Lung (tissue), 12 donors: ENCODE data around the gene ARID1B. TPM values are rescaled to one million over a fixed set of nuclear protein-coding genes. Genes with fewer than 3 reads are reported as not detected.
A peak's percentile ranks its signal among the peaks of the same experiment; 100 is the strongest.

Experiments used
- ATAC-seq: fragments of 200-7000 bp; cut with Tn5 transposase; one replicate; pipeline ENCODE4 v1.9.1; 2020; ENCODE audit warnings: moderate number of reproducible peaks; ENCODE audit not compliant: insufficient read depth, low FRiP score
- DNase-seq, 3 donors: peaks; one replicate each; pipeline ENCODE4 v3.0.0-alpha.2; 2013 to 2017
- H3K27ac ChIP-seq, 2 donors: one replicate each; pipeline ENCODE4 v1.5.1; 2013; ENCODE audit warnings: mild to moderate bottlenecking in 2 of 2, moderate library complexity in 2 of 2, control low read depth in 1 of 2, inconsistent platforms in 1 of 2, low read depth in 1 of 2, low read length in 1 of 2
- H3K27me3 ChIP-seq, 3 donors: one replicate each; pipeline ENCODE4 v1.5.1; 2013; ENCODE audit warnings: low read length in 2 of 3; ENCODE audit not compliant: control insufficient read depth in 3 of 3, insufficient read depth in 3 of 3
- H3K36me3 ChIP-seq, 4 donors: one replicate each; pipeline ENCODE4 v1.5.1; 2013; ENCODE audit warnings: low read length in 4 of 4, mild to moderate bottlenecking in 1 of 4, moderate library complexity in 1 of 4; ENCODE audit not compliant: control insufficient read depth in 4 of 4, insufficient read depth in 4 of 4
- H3K4me1 ChIP-seq, 5 donors: one replicate each; pipeline ENCODE4 v1.5.1; 2013; ENCODE audit warnings: low read length in 5 of 5, mild to moderate bottlenecking in 2 of 5, moderate library complexity in 1 of 5; ENCODE audit not compliant: control insufficient read depth in 5 of 5, insufficient read depth in 5 of 5
- H3K4me3 ChIP-seq: one replicate; pipeline ENCODE4 v1.5.1; 2013; ENCODE audit warnings: mild to moderate bottlenecking, control low read depth, moderate library complexity
- H3K9ac ChIP-seq, 2 donors: one replicate each; pipeline ENCODE4 v1.5.1; 2013; ENCODE audit warnings: low read length in 2 of 2, control low read depth in 1 of 2; ENCODE audit not compliant: insufficient read depth in 1 of 2
- H3K9me3 ChIP-seq, 4 donors: one replicate each; pipeline ENCODE4 v1.5.1; 2013; ENCODE audit warnings: low read length in 3 of 4, mild to moderate bottlenecking in 1 of 4, moderate library complexity in 1 of 4; ENCODE audit not compliant: control insufficient read depth in 4 of 4, insufficient read depth in 3 of 4
- CTCF ChIP-seq: IDR thresholded peaks from 2 replicates; pipeline ENCODE4 v1.5.1; 2012; ENCODE audit warnings: mild to moderate bottlenecking; ENCODE audit errors: control extremely low read depth, extremely low read depth
- WGBS, 2 donors: extraction: QIAGEN DNeasy Blood & Tissue Kit; methylation state at CpG; one replicate each; pipeline ENCODE4 v1.1.7; 2013; 5-methylcytosine and 5-hydroxymethylcytosine counted together
- polyA plus RNA-seq, 2 donors: library from polyadenylated mRNA; stranded (reverse); fragments of 200-250 nt; gene quantifications; one replicate each; pipeline ENCODE4 v1.2.1, GENCODE V29; 2013
- total RNA-seq, 2 donors: library from RNA; depleted of rRNA in 1 of 2; stranded (reverse); fragments of >200 nt in 1 of 2; gene quantifications; one replicate each; pipeline ENCODE4 v1.2.1, GENCODE V29; 2014 to 2021
- donor health status: control.
- donor health status: control.
- donor health status: Bipolar disorder and iron deficiency.
- donor health status: healthy.
- donor health status: DM: yes; HTN: yes; CAD: no.

The ARID1B gene
- total and polyA plus RNA-seq, 4 donors = 10.5 to 239 (median 50.9) TPM

DNA sequence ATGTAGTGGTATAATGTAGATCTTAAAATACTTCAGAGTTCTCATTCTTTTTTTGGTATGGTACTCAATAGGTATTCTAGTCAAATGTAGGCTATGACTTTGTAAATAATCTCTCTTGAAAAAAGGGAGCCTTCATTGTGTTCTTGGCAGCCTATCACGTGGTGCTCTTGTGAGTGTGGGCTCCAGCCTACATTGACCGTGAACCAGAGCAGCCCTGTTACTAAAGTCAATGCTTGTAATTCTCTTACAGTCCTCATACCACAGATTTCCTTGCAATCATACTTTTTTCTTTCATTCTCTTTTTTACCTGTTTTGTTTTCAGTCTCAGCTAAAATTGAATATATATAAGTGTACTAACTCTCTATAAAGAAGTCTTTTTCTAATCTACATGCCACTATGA is 31.1 kb downstream of the ARID1B start:
- H3K4me3 ChIP-seq = no peak overlapping the region
- H3K27me3 ChIP-seq = no peaks in the 10 kb centered on the region
- TF ChIP-seq CTCF = no peak
- 37 to 45% methylated on average over 2 of the region's 2 CpGs for WGBS, 2 donors
- ATAC-seq (no peak), DNase-seq (peak in 2 of 3 donors; percentile 50 to 63)
- no peak overlapping the region for H3K27ac ChIP-seq
- H3K9ac ChIP-seq = no peak overlapping the region
- peaks cover 4 to 29% (median 13%) of the 10 kb centered on the region in 5 donors for H3K4me1 ChIP-seq
- peaks cover 0 to 1% (median 0%) of the 10 kb centered on the region in 4 donors for H3K36me3 ChIP-seq
- no peaks in the 10 kb centered on the region for H3K9me3 ChIP-seq

- H3K9ac ChIP-seq = no peak overlapping the region
- H3K27ac ChIP-seq = no peak overlapping the region
- H3K36me3 ChIP-seq = peaks cover 0 to 1% (median 0%) of the 10 kb centered on the region in 4 donors
- H3K4me3 ChIP-seq = no peak overlapping the region
- H3K9me3 ChIP-seq = no peaks in the 10 kb centered on the region
- no peak for TF ChIP-seq CTCF
- WGBS, 2 donors = 42 to 49% methylated on average over 4 of the region's 4 CpGs
- peaks cover 4 to 29% (median 13%) of the 10 kb centered on the region in 5 donors for H3K4me1 ChIP-seq
- H3K27me3 ChIP-seq = no peaks in the 10 kb centered on the region
- ATAC-seq (no peak), DNase-seq (peak in 2 of 3 donors; percentile 31 to 65)
These were observed 31.9 kb downstream of the ARID1B start for GRCh38 chr6:156809034-156809433.

GRCh38 chr6:156809446-156810178 is 32.4 kb downstream of the ARID1B start:
- Histone ChIP-seq H3K9me3 (no peaks in the 10 kb centered on the region), H3K36me3 (peaks cover 0 to 1% (median 0%) of the 10 kb centered on the region in 4 donors), H3K27me3 (no peaks in the 10 kb centered on the region), H3K27ac (peak overlapping the region in 1 of 2 donors; percentile 57), H3K9ac (no peak overlapping the region), H3K4me3 (no peak overlapping the region), H3K4me1 (peaks cover 4 to 29% (median 13%) of the 10 kb centered on the region in 5 donors)
- 84 to 85% methylated on average over 2 of the region's 2 CpGs for WGBS, 2 donors
- no peak for ATAC-seq
- no peak for TF ChIP-seq CTCF
- DNase-seq = no peak
